GM21423 (cell line): ENCODE data around the gene NHLH2.

Experiments
- ATAC-seq: cut with Tn5 transposase; IDR thresholded peaks from one replicate; pipeline ENCODE4 v1.9.1; 2021; ENCODE audit warnings: mild to moderate bottlenecking, moderate library complexity; ENCODE audit not compliant: unreplicated experiment

NHLH2 gene

GRCh38 chr1:115805597-115805996 lies 35.3 kb downstream of the NHLH2 start:
- no peak for ATAC-seq

GRCh38 chr1:115802416-115802815 lies 38.5 kb downstream of the NHLH2 start:
- no peak for ATAC-seq

- no peak for ATAC-seq
These were observed 43.4 kb downstream of the NHLH2 start for GRCh38 chr1:115797486-115797885.

GRCh38 chr1:115796897-115797296 lies 44.0 kb downstream of the NHLH2 start:
- no peak for ATAC-seq

GRCh38 chr1:115796036-115796435 lies 44.9 kb downstream of the NHLH2 start:
- ATAC-seq, result no peak

- ATAC-seq, result no peak
These were observed 45.8 kb downstream of the NHLH2 start for GRCh38 chr1:115794976-115795639.

- no peak for ATAC-seq
These were observed 47.8 kb downstream of the NHLH2 start for GRCh38 chr1:115793162-115793561.

- ATAC-seq, result no peak
These were observed 49.1 kb downstream of the NHLH2 start for GRCh38 chr1:115791816-115792215.

GRCh38 chr1:115790846-115791245 lies 50.1 kb downstream of the NHLH2 start:
- no peak for ATAC-seq

- no peak for ATAC-seq
These were observed 50.6 kb downstream of the NHLH2 start for GRCh38 chr1:115790356-115790755.
